Uterus (tissue), 2 donors: Measurements from ENCODE around the gene TPM2.

Experiments
- CTCF ChIP-seq, 4 experiments: fragments of 200-600 bp in 2 of 4; fragments of 450-650 bp in 2 of 4; sonication (generic) in 2 of 4; IDR thresholded peaks; one replicate each; pipeline ENCODE4 v1.5.1; 2016 to 2019; ENCODE audit warnings: antibody characterized with exemption in 4 of 4, mild to moderate bottlenecking in 2 of 4, moderate library complexity in 1 of 4
- POLR2A ChIP-seq, 2 donors: fragments of 450-650 bp; IDR thresholded peaks; one replicate each; pipeline ENCODE4 v1.6.1; 2016; ENCODE audit warnings: antibody characterized with exemption in 2 of 2, mild to moderate bottlenecking in 1 of 2, moderate library complexity in 1 of 2

- TF ChIP-seq POLR2A (IDR thresholded peaks at IDR 0.05) (no peak), CTCF (IDR thresholded peaks at IDR 0.05) (no peak)
Measured at GRCh38 chr9:35651956-35652828, 37.5 kb downstream of the TPM2 start.
